Measurements from ENCODE around the gene RGP1. TPM values are rescaled to one million over a fixed set of nuclear protein-coding genes. Genes with fewer than 3 reads are reported as not detected.
A peak's percentile ranks its signal among the peaks of the same experiment; 100 is the strongest.

Gene RGP1
- polyA plus RNA-seq, 3 donors = 2.3 to 9.0 (median 3.3) TPM

GRCh38 chr9:35711501-35712428 lies 37.3 kb upstream of the RGP1 start:
- Mint-ChIP-seq H3K9me3 (no peaks in the 10 kb centered on the region), H3K4me3 (no peak overlapping the region), H3K27ac (peak overlapping the region in 2 of 7 donors; percentile 6 to 57), H3K27me3 (ENCODE audit: low read depth in 3 of 3) (peaks cover 0 to 2% (median 0%) of the 10 kb centered on the region in 3 donors), H3K4me1 (no peaks in the 10 kb centered on the region), H3K36me3 (peaks cover 0 to 90% of the 10 kb centered on the region in 2 donors)
- Histone ChIP-seq H3K4me3 (replicated peaks in 1 of 3; ENCODE audit: low read depth in 2 of 3, low read length in 3 of 3) (no peak overlapping the region), H4K20me1 (ENCODE audit: insufficient read depth, low read length) (peaks cover 97% of the 10 kb centered on the region), H3K79me2 (ENCODE audit: insufficient read depth, low read length) (peaks cover 7% of the 10 kb centered on the region), H3K27ac (ENCODE audit: low read depth in 1 of 2, low read length in 2 of 2) (peak overlapping the region in 1 of 2 donors; percentile 4), H2AFZ (ENCODE audit: insufficient read depth, low read depth, low read length, poor library complexity, severe bottlenecking) (no peak overlapping the region), H3K9me3 (replicated peaks in 1 of 2; ENCODE audit: control insufficient read depth in 1 of 2, insufficient read depth in 1 of 2, low read length in 2 of 2) (no peaks in the 10 kb centered on the region), H3K4me2 (replicated peaks; ENCODE audit: extremely low read depth, low read length, poor library complexity, severe bottlenecking) (no peak overlapping the region), H3K36me3 (replicated peaks in 1 of 2; ENCODE audit: control insufficient read depth in 1 of 2, insufficient read depth in 2 of 2, low read length in 2 of 2) (peaks cover 93 to 99% of the 10 kb centered on the region in 2 donors), H3K9ac (ENCODE audit: insufficient read depth, low read length, poor library complexity, severe bottlenecking) (no peak overlapping the region), H3K4me1 (ENCODE audit: control insufficient read depth in 1 of 2, insufficient read depth in 2 of 2, low read length in 2 of 2) (no peaks in the 10 kb centered on the region), H3K27me3 (ENCODE audit: control insufficient read depth in 2 of 2, insufficient read depth in 2 of 2, low read length in 2 of 2) (no peaks in the 10 kb centered on the region)
- no peak for TF ChIP-seq CTCF (IDR thresholded peaks at IDR 0.05)
- WGBS (ENCODE audit: insufficient coverage) = 95% methylated on average over 12 of the region's 21 CpGs
- DNase-seq = no peak
- intact Hi-C loops (cut with micrococcal nuclease) = no loop called here

GRCh38 chr9:35712762-35713400 lies 36.2 kb upstream of the RGP1 start:
- Histone ChIP-seq H3K9me3 (replicated peaks in 1 of 2; ENCODE audit: control insufficient read depth in 1 of 2, insufficient read depth in 1 of 2, low read length in 2 of 2) (no peaks in the 10 kb centered on the region), H3K27ac (ENCODE audit: low read depth in 1 of 2, low read length in 2 of 2) (no peak overlapping the region), H2AFZ (ENCODE audit: insufficient read depth, low read depth, low read length, poor library complexity, severe bottlenecking) (no peak overlapping the region), H3K4me3 (replicated peaks in 1 of 3; ENCODE audit: low read depth in 2 of 3, low read length in 3 of 3) (no peak overlapping the region), H3K4me1 (ENCODE audit: control insufficient read depth in 1 of 2, insufficient read depth in 2 of 2, low read length in 2 of 2) (no peaks in the 10 kb centered on the region), H3K9ac (ENCODE audit: insufficient read depth, low read length, poor library complexity, severe bottlenecking) (no peak overlapping the region), H3K36me3 (replicated peaks in 1 of 2; ENCODE audit: control insufficient read depth in 1 of 2, insufficient read depth in 2 of 2, low read length in 2 of 2) (peaks cover 93 to 99% of the 10 kb centered on the region in 2 donors), H3K79me2 (ENCODE audit: insufficient read depth, low read length) (peaks cover 7% of the 10 kb centered on the region), H4K20me1 (ENCODE audit: insufficient read depth, low read length) (peaks cover 97% of the 10 kb centered on the region), H3K4me2 (replicated peaks; ENCODE audit: extremely low read depth, low read length, poor library complexity, severe bottlenecking) (no peak overlapping the region), H3K27me3 (ENCODE audit: control insufficient read depth in 2 of 2, insufficient read depth in 2 of 2, low read length in 2 of 2) (no peaks in the 10 kb centered on the region)
- Mint-ChIP-seq H3K27ac (peak overlapping the region in 2 of 7 donors; percentile 26 to 72), H3K4me3 (no peak overlapping the region), H3K9me3 (no peaks in the 10 kb centered on the region), H3K36me3 (peaks cover 0 to 90% of the 10 kb centered on the region in 2 donors), H3K4me1 (no peaks in the 10 kb centered on the region), H3K27me3 (ENCODE audit: low read depth in 3 of 3) (peaks cover 0 to 2% (median 0%) of the 10 kb centered on the region in 3 donors)
- WGBS (ENCODE audit: insufficient coverage) = 95% methylated on average over 6 of the region's 11 CpGs
- no peak for DNase-seq
- intact Hi-C loops (cut with micrococcal nuclease) = no loop called here
- no peak for TF ChIP-seq CTCF (IDR thresholded peaks at IDR 0.05)

Data from CD14-positive monocyte (primary cell).